IPS-11a (cell line): ENCODE results near the gene BBS9.
"Not testable (repeated sequence)": the region's sequence is repeated elsewhere in the genome, so short reads cannot be mapped to it uniquely, and the experiment has no call there.

Source experiments
- H3K4me3 ChIP-seq: one replicate; pipeline ENCODE4 v1.5.1; 2013; ENCODE audit warnings: low read depth, low read length, control low read depth

The BBS9 gene

DNA sequence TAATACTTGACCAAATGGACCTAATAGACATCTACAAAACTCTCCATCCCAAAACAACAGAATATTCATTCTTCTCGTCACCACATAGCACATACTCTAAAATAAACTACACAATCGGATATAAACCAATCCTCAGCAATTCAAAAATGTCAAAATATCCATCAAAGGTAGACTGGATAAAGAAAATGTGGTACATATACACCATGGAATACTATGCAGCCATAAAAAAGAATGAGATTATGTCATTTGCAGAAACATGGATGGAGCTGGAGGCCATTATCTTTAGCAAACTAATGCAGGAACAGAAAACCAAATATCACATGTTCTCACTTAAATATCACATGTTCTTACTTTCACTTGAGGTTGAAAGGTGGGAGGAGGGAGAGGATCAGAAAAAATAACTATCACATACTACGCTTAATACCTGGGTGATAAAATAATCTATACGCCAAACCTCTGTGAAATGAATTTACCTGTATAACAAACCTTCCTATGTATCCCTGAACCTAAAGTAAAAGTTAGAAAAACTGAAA, 142.5 kb downstream of the BBS9 start:
- H3K4me3 ChIP-seq, result not testable (repeated sequence)

DNA sequence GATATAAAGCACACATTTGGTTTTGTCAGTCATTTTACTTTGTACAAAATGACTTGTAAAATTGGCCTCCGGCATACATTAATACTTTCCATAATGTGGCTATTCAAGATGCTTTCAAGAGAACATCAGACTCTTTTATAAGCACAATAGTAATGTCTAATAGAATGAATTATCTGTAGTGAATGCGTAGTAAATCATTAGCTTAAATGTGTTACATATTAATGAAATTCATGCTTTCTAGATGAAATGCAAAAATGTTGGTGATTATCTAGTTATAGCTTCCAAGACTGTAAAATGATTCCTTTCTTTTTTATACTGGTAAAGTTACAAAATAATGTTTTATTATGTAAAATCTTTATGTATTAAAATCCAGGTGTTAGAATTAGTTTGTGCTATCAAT, 144.0 kb downstream of the BBS9 start:
- no peak overlapping the region for H3K4me3 ChIP-seq

DNA sequence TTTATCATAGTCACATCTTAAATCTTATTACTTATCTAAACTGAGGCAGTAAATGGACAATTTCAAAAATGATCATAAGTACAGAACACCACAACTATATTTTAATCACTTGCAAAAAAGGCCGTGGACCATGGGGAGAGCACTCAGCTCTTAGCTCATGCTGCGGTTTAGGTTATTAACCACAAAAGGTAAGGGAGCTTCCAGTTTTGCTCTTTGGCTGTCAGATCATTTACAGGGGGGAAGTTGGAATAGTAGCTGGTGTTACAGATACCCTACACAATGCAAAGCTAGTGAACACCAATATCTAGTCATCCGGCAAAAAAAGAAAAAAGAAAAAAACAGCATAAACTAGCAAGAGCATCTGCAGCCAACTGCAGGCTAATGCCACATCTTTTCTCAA, 147.0 kb downstream of the BBS9 start:
- no peak overlapping the region for H3K4me3 ChIP-seq

DNA sequence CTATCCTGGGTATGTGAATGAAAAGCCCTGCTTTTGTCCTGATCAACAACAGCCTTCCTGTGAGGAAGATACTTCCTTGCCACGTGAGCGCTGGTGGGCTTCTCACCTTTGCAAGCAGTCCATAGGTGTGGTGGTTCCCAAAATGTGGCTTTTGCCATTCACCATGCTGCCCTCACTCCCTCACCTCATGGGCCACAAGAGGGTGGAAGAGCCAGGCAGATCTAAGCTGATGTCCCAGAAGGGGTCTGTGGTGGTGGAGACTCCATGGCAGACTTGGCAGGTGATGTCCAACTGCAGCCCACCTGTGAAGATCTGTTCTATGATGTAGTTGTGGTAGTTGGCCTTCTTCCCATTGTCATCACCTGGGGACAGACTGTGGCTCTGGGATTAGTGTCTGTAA, 147.4 kb downstream of the BBS9 start:
- no peak overlapping the region for H3K4me3 ChIP-seq

DNA sequence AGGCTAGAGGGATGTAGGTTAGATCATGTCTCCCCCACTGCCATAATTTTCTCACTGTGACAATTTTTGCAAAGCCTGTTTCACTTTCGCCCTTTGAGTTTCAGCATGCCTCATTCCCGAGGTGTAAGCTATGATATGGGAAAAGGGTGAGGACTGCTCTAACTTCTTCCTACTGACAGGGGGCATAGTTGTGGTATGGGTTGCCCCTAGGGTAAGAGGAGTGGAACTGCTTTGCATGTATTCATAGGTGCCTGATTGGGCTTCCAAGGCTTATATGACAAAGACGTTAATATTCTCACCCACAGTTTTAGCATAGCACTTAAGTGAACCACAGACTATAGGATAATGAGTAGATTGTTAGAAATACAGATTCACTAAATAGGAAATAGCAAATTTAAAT, 148.7 kb downstream of the BBS9 start:
- H3K4me3 ChIP-seq, result no peak overlapping the region

DNA sequence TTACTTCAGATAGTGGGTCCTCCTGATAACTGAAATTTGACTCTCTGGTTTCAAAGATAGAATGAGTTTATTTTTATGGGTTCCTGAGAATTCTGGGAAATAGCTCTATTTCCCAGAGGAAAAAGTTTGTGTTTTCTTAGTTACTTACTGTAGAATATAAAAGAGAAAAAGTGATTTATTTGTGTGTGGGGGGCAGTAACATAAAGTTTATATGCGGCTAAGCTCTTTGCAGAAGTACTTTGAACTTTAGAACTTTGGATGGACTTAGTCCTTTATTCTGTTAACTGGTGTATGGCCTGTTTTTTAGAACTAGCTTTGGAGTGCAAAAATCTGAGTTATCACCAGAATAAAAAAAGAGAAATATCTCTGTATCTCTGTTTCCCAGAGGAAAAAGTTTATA, 157.1 kb downstream of the BBS9 start:
- no peak overlapping the region for H3K4me3 ChIP-seq

DNA sequence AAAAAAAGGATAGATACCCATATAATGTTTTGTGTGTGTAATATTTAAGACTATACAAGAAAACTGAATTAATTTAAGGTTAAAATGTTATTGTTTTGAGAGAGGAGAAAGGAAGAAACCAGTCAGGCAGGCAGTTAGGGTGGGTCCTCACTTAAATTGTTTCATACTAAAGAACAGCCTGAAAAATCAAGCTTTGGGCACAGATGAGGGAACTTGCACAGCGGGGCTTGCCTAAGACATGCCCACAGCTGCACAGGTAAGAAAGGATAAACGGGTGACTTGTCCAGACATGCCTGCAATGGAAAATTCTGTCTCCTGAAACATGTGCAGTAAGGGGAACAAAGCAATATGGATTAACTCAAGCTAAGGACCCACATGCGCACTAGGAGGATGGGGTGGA, 158.4 kb downstream of the BBS9 start:
- H3K4me3 ChIP-seq, result no peak overlapping the region

DNA sequence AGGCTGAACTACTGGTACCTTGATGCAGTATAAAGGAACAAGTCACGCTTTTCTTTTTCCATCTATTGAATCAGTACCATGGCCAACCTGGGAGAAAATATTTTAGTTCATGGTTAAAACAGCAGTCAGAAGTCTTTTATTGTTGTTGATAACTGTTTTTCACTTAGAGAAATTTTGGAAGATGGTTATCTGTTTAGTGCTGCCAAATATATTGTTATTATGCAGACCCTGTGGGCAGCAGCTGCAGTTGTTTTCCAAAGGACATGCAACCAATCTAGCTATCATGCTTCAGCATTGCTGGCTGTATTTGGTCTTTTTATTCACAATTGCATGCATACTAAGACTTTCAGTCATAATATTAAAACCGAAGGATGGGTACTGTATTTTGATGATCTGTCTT, 169.5 kb downstream of the BBS9 start:
- H3K4me3 ChIP-seq, result no peak overlapping the region

DNA sequence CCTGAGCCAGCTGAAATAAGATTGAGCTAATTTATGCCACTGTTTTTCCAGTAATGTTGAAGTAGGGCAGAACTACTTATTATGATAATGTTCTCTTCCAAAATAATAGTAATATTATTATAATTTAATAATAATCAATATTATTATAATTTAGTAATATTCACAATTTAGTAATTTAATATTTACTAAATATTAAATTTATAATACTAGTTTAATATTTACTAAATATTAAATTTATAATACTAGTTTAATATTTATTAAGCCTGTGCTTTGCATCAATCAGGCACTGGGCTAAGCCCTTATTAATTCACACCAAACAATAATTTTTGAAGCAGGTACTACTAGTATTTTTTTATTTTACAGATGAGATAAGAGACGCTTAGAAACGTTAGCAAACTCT, 170.1 kb downstream of the BBS9 start:
- no peak overlapping the region for H3K4me3 ChIP-seq

DNA sequence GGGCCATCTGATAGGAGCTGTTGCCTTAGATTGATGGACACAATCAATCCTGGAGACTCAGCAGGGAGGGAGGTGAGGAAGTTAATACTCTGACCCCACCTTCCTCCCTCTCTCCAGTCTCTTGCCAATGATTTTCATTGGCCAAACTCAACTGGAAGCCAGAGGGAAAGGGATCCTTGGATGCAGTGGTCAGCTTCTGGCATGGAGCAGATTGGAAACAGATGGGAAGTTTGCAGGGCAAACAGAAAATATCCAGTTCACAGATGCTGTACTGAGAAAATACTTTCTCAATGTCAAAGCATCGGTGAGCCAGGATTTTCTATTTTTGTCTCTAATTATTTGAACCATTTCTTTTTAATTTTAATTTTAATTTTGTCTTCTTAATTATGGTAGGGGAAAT, 170.8 kb downstream of the BBS9 start:
- H3K4me3 ChIP-seq, result no peak overlapping the region

DNA sequence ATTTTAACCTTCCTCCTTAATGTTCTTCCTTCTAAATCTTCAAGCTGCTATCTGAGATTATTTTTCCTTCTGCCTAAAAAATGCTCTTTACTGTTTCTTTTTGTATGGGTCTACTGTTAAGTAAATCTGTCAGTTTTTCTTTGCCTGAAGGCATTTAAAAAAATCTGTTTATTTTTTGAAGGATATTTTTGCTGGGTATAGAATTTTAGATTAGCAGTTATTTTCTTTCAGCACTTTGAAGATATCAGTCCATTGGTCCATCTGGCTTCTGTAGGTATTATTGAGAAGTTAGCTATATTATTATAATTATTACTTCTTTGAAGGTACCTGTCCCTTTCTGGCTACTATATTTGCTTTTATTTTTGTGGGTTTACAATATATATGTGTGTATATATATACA, 171.4 kb downstream of the BBS9 start:
- H3K4me3 ChIP-seq, result no peak overlapping the region

DNA sequence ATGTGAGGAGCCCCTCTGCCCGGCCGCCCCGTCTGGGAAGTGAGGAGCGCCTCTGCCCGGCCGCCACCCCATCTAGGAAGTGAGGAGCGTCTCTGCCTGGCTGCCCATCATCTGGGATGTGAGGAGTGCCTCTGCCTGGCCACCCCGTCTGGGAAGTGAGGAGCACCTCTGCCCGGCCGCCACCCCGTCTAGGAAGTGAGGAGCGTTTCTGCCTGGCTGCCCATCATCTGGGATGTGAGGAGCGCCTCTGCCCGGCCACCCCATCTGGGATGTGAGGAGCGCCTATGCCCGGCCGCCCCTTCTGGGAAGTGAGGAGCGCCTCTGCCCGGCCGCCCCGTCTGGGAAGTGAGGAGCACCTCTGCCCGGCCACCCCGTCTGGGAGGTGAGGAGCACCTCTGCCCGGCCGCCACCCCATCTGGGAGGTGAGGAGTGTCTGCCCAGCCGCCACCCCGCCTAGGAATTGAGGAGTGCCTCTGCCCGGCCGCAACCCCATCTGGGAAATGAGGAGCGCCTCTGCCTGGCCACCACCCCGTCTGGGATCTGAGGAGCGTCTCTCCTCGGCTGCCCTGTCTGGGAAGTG, 174.7 kb downstream of the BBS9 start:
- H3K4me3 ChIP-seq, result not testable (repeated sequence)

DNA sequence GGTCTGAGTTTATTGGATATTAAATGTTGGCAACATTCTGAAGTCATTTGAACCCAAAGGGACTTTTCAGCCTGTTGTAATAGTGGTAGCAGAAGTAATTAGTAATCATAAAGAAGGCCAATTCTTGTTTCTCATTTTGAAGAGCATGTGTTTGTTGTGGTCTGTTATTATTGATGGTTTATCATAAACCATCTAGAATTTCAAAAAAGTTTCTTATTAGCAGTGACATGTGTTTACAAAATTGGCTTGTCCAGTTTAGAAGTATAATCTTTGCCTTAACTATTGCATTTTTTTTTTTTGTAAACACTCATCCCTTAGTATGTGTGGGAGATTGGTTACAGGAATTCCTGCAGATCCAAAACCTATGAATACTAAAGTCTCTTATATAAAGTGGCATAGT, 177.8 kb downstream of the BBS9 start:
- H3K4me3 ChIP-seq, result no peak overlapping the region

DNA sequence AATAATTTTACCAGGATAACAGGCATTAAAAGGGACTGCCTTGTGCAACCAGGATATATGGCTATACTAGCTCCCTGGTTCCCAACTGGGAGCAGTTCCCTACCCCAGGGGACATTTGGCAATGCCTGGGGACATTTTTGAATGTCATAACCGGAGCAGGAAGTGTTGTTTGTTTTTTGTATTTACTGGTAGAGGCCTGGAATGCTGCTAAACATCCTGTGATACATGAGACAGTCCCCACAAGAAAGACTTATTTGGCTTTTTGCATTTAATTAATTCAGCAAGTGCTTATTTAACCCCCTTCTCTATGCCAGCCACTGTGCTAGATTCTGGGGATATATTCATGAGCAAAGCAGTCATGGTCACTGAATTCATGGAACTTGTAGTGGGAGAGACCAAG, 181.2 kb downstream of the BBS9 start:
- H3K4me3 ChIP-seq, result no peak overlapping the region

DNA sequence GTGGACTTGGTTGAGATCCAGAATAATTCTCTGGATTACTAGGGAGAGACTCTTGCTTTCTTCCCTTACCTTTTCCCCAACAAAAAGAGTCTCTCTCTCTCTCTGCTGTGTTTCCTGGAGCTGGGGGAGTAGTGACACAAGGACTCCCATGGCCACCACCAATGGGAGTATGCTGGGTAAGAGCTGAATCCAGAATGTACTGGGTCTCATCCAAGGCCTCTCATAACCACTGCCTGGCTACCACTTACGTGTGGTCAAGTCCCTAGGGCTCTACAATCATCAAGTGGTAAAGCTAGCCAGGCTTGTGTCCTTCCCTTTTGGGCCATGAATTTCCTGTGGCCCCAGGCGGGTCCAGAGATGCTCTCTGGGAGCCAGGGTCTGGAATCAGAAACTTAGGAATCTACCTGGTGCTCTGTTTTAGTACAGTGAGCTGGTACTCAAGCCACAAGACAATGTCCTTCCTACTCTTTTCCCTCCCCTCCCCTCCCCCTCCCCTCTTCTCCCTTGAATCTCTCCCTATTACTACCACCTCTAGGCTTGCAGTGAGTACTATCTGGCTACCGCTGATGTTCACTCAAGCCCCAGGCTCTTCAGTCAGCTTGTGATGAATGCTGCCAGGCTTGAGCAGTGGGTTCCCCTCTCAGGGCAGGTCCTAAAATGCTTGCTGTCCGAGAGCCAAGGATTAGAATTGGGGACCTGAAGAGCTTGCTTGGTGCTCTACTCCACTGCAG, 196.6 kb downstream of the BBS9 start:
- H3K4me3 ChIP-seq, result no peak overlapping the region

DNA sequence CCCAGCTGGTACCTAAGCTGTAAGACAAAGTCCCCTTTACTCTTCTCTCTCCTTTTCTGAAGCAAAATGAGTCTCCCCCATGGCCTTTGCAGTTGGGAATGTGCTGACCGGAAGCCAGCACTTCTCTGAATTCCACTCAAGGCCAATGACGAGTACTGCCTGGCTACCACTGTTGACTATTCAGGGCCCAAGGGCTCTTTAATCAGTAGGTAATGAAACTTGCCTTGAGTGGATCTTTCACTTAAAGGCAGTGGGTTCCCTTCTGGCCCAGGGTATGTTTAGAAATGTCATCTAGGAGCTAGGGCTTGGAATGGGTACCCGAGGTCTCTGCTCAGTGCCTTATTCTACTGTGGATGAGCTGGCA, 197.1 kb downstream of the BBS9 start:
- H3K4me3 ChIP-seq, result no peak overlapping the region

DNA sequence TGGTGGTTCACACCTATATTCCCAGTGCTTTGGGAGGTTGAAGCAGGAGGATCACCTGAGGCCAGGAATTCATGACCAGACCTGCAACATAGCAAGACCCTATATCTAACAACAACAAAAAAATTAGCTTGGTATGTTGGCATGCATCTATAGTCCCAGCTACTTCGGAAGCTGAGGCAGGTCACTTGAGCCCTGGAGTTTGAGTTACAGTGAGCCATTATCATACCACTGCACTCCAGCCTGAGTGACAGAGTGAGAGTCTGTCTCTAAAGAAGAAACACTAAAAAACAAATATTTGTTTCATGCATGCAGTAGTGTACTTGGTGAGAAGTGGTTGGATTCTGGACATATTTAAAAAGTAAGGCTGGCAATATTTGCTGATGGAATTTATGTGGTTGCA, 198.1 kb downstream of the BBS9 start:
- no peak overlapping the region for H3K4me3 ChIP-seq

DNA sequence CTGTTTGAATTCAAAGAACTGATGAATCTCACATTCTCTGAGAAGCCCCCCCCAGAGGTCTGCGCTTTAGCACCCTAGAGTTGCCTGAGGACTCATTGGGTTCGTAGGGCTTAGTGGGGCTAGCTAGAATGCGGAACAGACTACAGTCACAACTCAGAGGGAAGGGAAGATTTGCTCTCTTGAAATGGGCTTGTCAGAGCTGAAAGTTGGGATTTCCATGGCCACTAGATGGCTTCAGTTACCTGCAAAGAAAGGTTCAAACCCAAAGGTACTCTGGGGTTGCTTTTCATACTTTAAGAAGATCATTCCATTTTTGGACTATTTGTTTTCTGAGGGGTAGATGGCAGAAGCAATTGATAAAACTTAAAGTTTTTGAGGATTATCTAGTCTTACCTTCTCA, 205.0 kb downstream of the BBS9 start:
- H3K4me3 ChIP-seq, result no peak overlapping the region

DNA sequence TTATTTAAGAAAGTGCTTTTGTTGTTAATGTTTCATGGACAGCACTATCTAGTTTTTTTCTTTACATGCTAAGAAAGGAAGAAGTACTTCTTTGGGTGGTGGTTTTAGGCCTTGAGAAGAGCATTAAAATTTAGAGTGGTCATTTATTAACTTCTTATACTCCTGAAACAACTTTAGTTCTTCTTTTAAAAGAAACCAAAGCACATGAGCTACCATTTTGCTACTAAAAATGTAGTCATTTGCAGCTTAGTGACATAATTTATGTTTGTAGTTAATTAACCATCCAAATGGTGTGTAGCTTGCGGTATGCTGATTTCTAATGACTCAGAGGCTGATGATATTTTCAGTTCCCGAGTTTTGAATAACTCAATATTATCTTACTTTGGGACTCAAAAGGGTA, 207.5 kb downstream of the BBS9 start:
- H3K4me3 ChIP-seq, result no peak overlapping the region

DNA sequence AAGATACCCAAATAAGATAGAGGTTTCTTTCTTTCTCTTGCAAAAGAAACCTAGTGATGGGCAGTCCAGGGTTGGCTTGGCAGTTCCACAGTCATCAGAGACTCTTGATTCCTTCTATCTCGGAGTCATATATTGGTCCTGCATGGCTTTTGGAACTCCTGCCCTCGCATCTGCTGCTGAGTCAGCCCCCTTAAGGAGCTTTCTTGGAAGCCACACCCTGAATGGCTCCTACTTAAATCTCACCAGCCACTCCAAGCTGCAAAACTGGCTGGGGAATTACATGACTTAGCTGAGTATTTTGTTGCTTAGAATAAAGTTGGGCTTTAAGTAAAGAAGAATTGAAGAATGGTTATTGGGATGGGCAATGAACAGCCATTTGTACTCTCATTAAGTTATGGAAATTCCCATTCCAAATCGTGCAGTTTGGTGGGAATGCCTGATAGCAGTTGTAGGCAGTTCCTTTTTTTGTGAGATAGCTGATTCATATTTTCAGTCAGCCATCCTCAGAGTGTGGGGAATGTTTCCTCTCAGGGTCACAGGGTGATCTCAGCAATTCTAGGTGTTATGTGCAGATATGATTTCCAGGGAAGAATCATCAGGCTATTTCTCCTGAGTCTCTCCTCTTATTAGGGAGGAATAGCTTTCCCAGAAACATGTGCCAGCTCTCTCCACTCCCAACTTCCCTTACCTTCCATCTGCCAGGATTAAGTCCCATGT, 209.9 kb downstream of the BBS9 start:
- H3K4me3 ChIP-seq, result no peak overlapping the region

DNA sequence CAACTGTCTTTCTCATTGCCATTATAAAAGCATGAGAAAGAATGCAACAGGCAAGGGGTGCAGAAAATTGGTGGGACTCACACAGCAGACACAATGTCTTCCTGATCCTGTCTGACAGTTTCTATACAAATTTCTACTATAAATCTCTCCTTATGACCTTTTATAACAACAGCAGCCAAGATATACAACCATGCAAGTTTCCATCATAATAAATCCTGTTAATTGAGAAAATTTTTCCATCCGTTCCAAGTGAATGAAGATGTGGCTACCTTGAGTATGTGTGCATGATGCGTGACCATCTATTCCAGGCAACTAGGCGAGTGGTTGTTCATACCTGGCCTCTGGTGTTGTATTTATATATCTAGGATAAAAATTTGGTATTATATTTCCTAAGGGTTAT, 216.7 kb downstream of the BBS9 start:
- no peak overlapping the region for H3K4me3 ChIP-seq

DNA sequence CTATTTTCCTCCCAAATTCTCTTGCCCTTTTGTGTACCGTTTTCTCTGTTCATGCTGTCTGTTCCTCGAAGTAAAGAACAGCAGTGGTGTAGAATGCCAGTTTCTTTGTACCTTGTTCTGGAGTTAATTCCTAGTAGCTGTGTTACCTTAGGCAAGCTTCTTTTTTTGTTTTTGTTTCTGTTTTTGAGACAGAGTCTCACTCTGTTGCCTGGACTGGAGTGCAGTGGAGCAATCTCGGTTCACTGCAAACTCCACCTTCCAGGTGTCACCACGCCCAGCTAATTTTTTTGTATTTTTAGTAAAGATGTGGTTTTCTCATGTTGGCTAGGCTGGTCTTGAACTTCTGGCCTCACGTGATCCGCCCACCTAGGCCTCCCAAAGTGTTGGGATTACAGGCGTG, 221.2 kb downstream of the BBS9 start:
- no peak overlapping the region for H3K4me3 ChIP-seq
